Activated CD4-positive, alpha-beta T cell treated with anti-CD3 and anti-CD28 coated beads, Interleukin-2, amount 10 ng/mL, durations not matched to agents 24 days and 14 days (primary cell): ENCODE measurements around the gene BPIFB2. TPM values are rescaled to one million over a fixed set of nuclear protein-coding genes. Genes with fewer than 3 reads are reported as not detected.

ENCODE experiments used
- DNase-seq: peaks from one replicate; pipeline ENCODE4 v3.0.0; 2022
- H3K27ac Mint-ChIP-seq: one replicate; pipeline ENCODE4 v1.8.0; 2022; ENCODE audit warnings: mild to moderate bottlenecking, mixed read lengths
- H3K27me3 Mint-ChIP-seq: one replicate; pipeline ENCODE4 v1.8.0; 2022; ENCODE audit warnings: mixed read lengths
- H3K36me3 Mint-ChIP-seq: one replicate; pipeline ENCODE4 v1.8.0; 2022; ENCODE audit warnings: low read depth, mild to moderate bottlenecking, mixed read lengths
- H3K4me1 Mint-ChIP-seq: one replicate; pipeline ENCODE4 v1.8.0; 2021; ENCODE audit warnings: mixed read lengths
- H3K4me3 Mint-ChIP-seq: one replicate; pipeline ENCODE4 v1.8.0; 2022; ENCODE audit warnings: mild to moderate bottlenecking, moderate library complexity, mixed read lengths
- H3K9me3 Mint-ChIP-seq: one replicate; pipeline ENCODE4 v1.8.0; 2021; ENCODE audit warnings: mixed read lengths
- intact Hi-C: fragments of 100-400 bp; cut with micrococcal nuclease; formaldehyde crosslinking; loops from one replicate; pipeline ENCODE4 v1.15.1; 2023
- total RNA-seq: library from RNA; stranded (reverse); gene quantifications from 2 replicates; pipeline ENCODE4 v1.2.3, GENCODE V29; 2022

Gene BPIFB2
- total RNA-seq, 1 donor from 2014 or later: not detected

DNA sequence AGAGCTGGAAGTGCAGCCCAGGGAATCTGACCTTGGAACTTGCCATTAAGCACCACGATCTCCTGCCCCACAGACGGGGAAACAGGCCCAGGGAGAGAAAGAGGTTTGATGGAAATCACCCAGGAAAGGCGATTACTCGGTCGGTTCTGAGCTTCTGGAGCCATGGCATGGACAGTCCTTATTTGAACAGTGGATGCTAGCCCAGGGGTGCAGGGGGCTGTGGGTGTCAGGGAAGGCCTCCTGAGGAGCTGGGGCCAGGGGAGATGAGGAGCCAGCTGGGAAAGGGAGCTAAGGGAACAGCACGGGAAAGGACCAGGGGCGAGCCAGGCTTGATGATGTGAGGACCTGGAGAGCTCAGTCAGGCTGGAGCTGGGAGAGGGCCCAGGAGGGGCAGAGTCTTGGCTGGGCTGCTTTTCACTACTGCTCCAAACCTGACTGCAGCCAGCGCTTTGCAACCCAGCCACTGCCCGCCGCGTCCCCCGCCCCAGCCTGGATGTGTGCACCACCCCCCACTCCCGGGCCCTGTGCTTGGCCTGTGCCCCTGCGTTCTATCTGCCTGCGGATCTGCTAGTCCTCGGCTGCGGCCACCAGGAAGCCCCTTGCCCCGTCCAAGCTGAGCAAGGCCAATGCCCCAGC, 21.1 kb upstream of the BPIFB2 start:
- no peak overlapping the region for H3K27ac Mint-ChIP-seq
- H3K9me3 Mint-ChIP-seq: no peaks in the 10 kb centered on the region
- no peaks in the 10 kb centered on the region for H3K27me3 Mint-ChIP-seq
- peaks cover 2% of the 10 kb centered on the region for H3K4me1 Mint-ChIP-seq
- no peaks in the 10 kb centered on the region for H3K36me3 Mint-ChIP-seq
- no peak overlapping the region for H3K4me3 Mint-ChIP-seq
- intact Hi-C loops: no loop called here
- DNase-seq: no peak

DNA sequence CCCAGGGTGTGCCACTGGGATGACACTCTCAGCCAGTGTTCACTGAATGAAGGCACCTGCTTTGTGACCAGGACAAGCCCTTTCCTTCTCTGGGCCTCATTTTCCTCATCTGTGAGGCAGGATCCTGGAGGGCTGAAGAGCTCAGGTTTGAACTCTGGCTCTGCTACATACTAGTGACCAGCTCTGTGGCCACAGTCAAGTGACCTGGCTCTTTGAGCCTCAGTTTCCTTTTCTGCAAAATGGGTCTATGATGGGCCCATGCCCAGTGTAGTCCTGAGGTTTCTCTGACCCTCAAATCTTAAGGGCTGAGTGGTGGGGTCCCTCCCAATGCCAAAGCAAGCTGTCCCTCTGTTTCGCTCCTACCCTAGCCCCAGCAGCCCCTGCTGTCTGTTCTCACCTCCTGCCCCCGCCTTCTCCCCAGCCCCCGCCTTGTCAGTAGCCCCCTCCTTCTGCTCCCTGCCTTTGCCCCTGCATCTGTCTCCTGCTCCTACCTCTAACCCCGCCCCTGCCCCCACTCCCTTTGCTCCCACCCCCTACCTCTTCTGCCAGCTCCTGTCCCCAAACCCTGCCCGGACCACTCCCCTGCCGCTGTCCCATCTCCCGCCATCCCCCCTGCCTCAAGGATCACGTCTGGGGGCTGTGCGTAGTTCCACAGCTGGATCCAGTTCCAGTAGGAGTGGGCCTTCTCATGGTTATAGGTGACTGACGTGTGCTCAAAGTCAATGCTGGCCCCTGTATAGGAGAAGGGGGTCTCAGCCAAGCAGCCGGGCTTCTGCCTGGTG, 20.3 kb upstream of the BPIFB2 start:
- H3K4me1 Mint-ChIP-seq: peaks cover 2% of the 10 kb centered on the region
- no peak overlapping the region for H3K27ac Mint-ChIP-seq

DNA sequence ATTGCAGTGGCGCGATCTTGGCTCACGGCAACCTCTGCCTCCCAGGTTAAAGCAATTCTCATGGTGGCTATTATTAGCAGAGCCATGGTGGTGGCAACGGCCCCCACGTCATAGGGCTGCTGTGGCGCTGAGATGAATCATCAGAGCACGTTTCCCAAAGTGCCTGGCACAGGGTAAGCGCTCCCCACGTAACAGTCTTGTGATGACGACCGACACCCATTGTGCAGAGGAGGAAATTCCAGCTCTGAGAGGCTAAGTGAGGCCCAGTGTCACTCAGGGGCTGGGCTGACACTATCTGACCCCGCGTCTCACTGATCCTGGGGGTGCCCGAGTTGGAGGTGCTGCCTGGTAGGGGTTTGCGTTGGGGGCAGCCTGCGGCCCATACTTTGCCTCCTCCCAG, 19.5 kb upstream of the BPIFB2 start:
- no peaks in the 10 kb centered on the region for H3K36me3 Mint-ChIP-seq
- peaks cover 2% of the 10 kb centered on the region for H3K4me1 Mint-ChIP-seq
- no peaks in the 10 kb centered on the region for H3K27me3 Mint-ChIP-seq
- H3K9me3 Mint-ChIP-seq: no peaks in the 10 kb centered on the region
- no peak overlapping the region for H3K4me3 Mint-ChIP-seq
- no peak for DNase-seq
- intact Hi-C loops: no loop called here
- H3K27ac Mint-ChIP-seq: no peak overlapping the region

More for the DNA sequence above, 20.3 kb upstream of the BPIFB2 start:
- Mint-ChIP-seq H3K27me3 (no peaks in the 10 kb centered on the region), H3K9me3 (no peaks in the 10 kb centered on the region), H3K36me3 (no peaks in the 10 kb centered on the region), H3K4me3 (no peak overlapping the region)
- DNase-seq: no peak
- intact Hi-C loops: no loop called here

- DNase-seq: no peak
- no peaks in the 10 kb centered on the region for H3K27me3 Mint-ChIP-seq
- intact Hi-C loops: no loop called here
- no peaks in the 10 kb centered on the region for H3K9me3 Mint-ChIP-seq
- H3K4me1 Mint-ChIP-seq: peaks cover 2% of the 10 kb centered on the region
- no peak overlapping the region for H3K4me3 Mint-ChIP-seq
- no peaks in the 10 kb centered on the region for H3K36me3 Mint-ChIP-seq
- no peak overlapping the region for H3K27ac Mint-ChIP-seq
Measured at GRCh38 chr20:32989507-32990283, 17.8 kb upstream of the BPIFB2 start.

- H3K27me3 Mint-ChIP-seq: no peaks in the 10 kb centered on the region
- no peaks in the 10 kb centered on the region for H3K36me3 Mint-ChIP-seq
- no peak overlapping the region for H3K4me3 Mint-ChIP-seq
- H3K27ac Mint-ChIP-seq: no peak overlapping the region
- intact Hi-C loops: no loop called here
- H3K9me3 Mint-ChIP-seq: no peaks in the 10 kb centered on the region
- peaks cover 2% of the 10 kb centered on the region for H3K4me1 Mint-ChIP-seq
- no peak for DNase-seq
Measured at GRCh38 chr20:32990426-32990825, 17.1 kb upstream of the BPIFB2 start.

DNA sequence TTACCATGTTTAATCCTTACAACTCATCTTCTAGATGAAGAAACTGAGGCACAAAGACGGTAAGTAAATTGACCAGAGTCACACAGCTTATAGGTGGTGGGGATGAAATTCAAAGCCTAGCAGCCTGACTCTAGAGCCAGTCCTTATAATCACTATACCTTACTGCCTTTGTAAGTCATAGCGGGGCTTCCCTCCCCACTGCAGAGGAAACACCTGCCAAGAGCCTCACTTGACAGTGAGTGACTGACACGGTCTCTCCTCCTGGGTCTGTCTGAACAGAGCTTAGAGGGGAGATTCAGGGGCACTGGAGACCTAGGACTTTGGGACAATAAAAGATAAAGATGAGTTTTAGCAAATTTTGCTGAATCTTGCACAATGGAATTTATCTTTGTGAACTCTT, 16.1 kb upstream of the BPIFB2 start:
- Mint-ChIP-seq H3K27ac (no peak overlapping the region), H3K4me3 (no peak overlapping the region), H3K9me3 (peaks cover 3% of the 10 kb centered on the region), H3K27me3 (no peaks in the 10 kb centered on the region), H3K4me1 (peaks cover 2% of the 10 kb centered on the region), H3K36me3 (no peaks in the 10 kb centered on the region)
- DNase-seq: no peak
- intact Hi-C loops: no loop called here

GRCh38 chr20:32991792-32992641, 15.5 kb upstream of the BPIFB2 start:
- Mint-ChIP-seq H3K36me3 (peaks cover 1% of the 10 kb centered on the region), H3K9me3 (peaks cover 3% of the 10 kb centered on the region), H3K27me3 (no peaks in the 10 kb centered on the region), H3K27ac (no peak overlapping the region), H3K4me1 (peaks cover 2% of the 10 kb centered on the region), H3K4me3 (no peak overlapping the region)
- DNase-seq: no peak
- intact Hi-C loops: no loop called here

GRCh38 chr20:32993496-32994050, 13.9 kb upstream of the BPIFB2 start:
- Mint-ChIP-seq H3K27me3 (no peaks in the 10 kb centered on the region), H3K9me3 (peaks cover 3% of the 10 kb centered on the region), H3K36me3 (peaks cover 1% of the 10 kb centered on the region), H3K27ac (no peak overlapping the region), H3K4me3 (no peak overlapping the region), H3K4me1 (peaks cover 7% of the 10 kb centered on the region)
- no peak for DNase-seq
- intact Hi-C loops: no loop called here

DNA sequence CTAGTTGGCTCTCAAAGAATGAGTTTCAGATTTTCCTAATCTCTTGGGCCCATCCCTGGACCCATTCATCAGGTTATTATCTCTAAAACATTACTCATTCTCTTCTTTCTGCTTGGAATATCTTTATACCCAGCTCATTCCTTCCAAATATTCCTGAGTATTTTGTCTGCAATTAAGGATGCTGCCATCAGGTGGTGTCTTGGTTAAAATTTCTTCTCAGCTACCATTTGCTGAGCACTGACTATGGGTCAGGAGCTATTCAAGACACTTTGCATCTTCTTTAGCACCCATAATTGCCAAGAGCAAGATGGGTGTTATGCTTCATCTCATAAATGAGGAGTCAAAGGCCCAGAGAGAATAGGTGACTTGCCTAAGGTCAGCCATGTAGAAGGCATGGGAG, 11.7 kb upstream of the BPIFB2 start:
- no peaks in the 10 kb centered on the region for H3K27me3 Mint-ChIP-seq
- H3K4me1 Mint-ChIP-seq: peaks cover 7% of the 10 kb centered on the region
- intact Hi-C loops: no loop called here
- H3K27ac Mint-ChIP-seq: no peak overlapping the region
- DNase-seq: no peak
- H3K9me3 Mint-ChIP-seq: peaks cover 3% of the 10 kb centered on the region
- H3K4me3 Mint-ChIP-seq: no peak overlapping the region
- H3K36me3 Mint-ChIP-seq: peaks cover 1% of the 10 kb centered on the region

GRCh38 chr20:32997431-32997830, 10.1 kb upstream of the BPIFB2 start:
- Mint-ChIP-seq H3K36me3 (peaks cover 1% of the 10 kb centered on the region), H3K27me3 (no peaks in the 10 kb centered on the region), H3K27ac (no peak overlapping the region), H3K9me3 (peaks cover 3% of the 10 kb centered on the region), H3K4me3 (no peak overlapping the region), H3K4me1 (peaks cover 5% of the 10 kb centered on the region)
- intact Hi-C loops: no loop called here
- no peak for DNase-seq

DNA sequence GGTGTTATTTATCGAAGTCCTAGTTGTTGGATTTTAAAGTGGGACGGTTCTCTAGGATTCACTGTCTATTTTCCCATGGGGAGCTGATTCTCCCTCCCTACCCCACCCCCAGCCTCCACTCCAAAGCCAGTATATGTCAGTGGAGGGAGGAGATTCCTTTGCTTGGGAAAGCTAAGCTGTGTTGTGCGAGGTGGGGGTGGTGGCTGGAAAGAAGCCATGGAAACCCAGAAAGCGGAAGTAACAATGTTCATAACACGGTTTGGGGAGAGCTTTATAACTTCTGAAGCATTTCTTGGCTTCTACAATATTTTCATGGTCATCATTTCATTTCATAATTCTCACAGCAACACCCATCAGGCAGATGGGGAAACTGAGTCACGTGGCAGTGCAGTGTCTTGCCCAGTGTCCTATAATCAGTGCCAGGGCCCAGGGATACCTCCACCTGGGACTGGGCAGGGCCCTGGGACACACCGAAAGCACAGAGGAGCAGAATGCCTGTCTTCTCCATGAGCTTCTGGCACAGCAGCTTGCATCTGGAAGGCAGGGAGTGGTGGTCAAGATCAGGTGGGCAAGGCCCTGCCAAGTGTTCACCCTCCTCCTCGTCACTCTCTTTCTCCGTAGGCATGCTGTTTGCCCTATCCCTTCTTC, 7.8 kb upstream of the BPIFB2 start:
- no peak overlapping the region for H3K4me3 Mint-ChIP-seq
- no peak overlapping the region for H3K27ac Mint-ChIP-seq
- intact Hi-C loops: no loop called here
- H3K9me3 Mint-ChIP-seq: peaks cover 3% of the 10 kb centered on the region
- H3K36me3 Mint-ChIP-seq: peaks cover 1% of the 10 kb centered on the region
- DNase-seq: no peak
- peaks cover 5% of the 10 kb centered on the region for H3K4me1 Mint-ChIP-seq
- no peaks in the 10 kb centered on the region for H3K27me3 Mint-ChIP-seq

- no peak for DNase-seq
- Mint-ChIP-seq H3K9me3 (peaks cover 4% of the 10 kb centered on the region), H3K4me1 (peaks cover 6% of the 10 kb centered on the region), H3K27me3 (no peaks in the 10 kb centered on the region), H3K27ac (no peak overlapping the region), H3K36me3 (peaks cover 1% of the 10 kb centered on the region), H3K4me3 (no peak overlapping the region)
- intact Hi-C loops: no loop called here
Measured at GRCh38 chr20:33000802-33001466, 6.6 kb upstream of the BPIFB2 start.
